K562 (cell line): ENCODE results near the gene LCN15. TPM values are rescaled to one million over a fixed set of nuclear protein-coding genes. Genes with fewer than 3 reads are reported as not detected.

Experiments used
- BRD4 ChIP-seq: fragments of 200-600 bp; sonication (generic); IDR thresholded peaks from 2 replicates; pipeline ENCODE4 v1.6.1; 2017; ENCODE audit warnings: inconsistent platforms
- CCAR2 ChIP-seq: fragments of 200-400 bp; formaldehyde crosslinking; IDR thresholded peaks from 2 replicates; pipeline ENCODE4 v1.6.1; 2017; ENCODE audit warnings: mild to moderate bottlenecking, low read depth, low read length
- CREB1 ChIP-seq, 2 experiments: sonication (generic) in 1 of 2; formaldehyde crosslinking in 1 of 2; IDR thresholded peaks; 2 replicates each; pipeline versions ENCODE4 v1.6.1 to v1.8.0; 2012 to 2022; ENCODE audit warnings: inconsistent platforms in 1 of 2, mild to moderate bottlenecking in 1 of 2, missing genetic modification reagents in 1 of 2, moderate library complexity in 1 of 2
- DIDO1 ChIP-seq: fragments of 450-650 bp; IDR thresholded peaks from 2 replicates; pipeline ENCODE4 v1.6.1; 2016; ENCODE audit warnings: low read depth, missing biosample characterization, missing genetic modification characterization
- HINFP ChIP-seq: fragments of 450-650 bp; conservative IDR thresholded peaks from 2 replicates; pipeline ENCODE4 v1.6.1; 2016; ENCODE audit warnings: missing genetic modification characterization, low read depth, mild to moderate bottlenecking, control low read depth, missing compliant biosample characterization
- HNRNPLL ChIP-seq: fragments of 200-400 bp; formaldehyde crosslinking; IDR thresholded peaks from 2 replicates; pipeline ENCODE4 v1.6.1; 2017; ENCODE audit warnings: low read length, low read depth, mild to moderate bottlenecking; ENCODE audit not compliant: poor library complexity, severe bottlenecking
- MEIS2 ChIP-seq: fragments of 450-650 bp; IDR thresholded peaks from 2 replicates; pipeline ENCODE4 v1.6.1; 2014; ENCODE audit warnings: mild to moderate bottlenecking; ENCODE audit not compliant: partially characterized antibody
- SMARCE1 ChIP-seq: fragments of 450-650 bp; IDR thresholded peaks from 2 replicates; pipeline ENCODE4 v1.7.1; 2016; ENCODE audit warnings: mild to moderate bottlenecking
- TEAD2 ChIP-seq: fragments of 450-650 bp; IDR thresholded peaks from 2 replicates; pipeline ENCODE4 v1.6.1; 2016; ENCODE audit warnings: missing genetic modification characterization, control low read depth, missing compliant biosample characterization
- ZNF282 ChIP-seq: sonication (generic); formaldehyde crosslinking; IDR thresholded peaks from 2 replicates; pipeline ENCODE4 v1.8.1; 2023; ENCODE audit warnings: missing genetic modification reagents
- ZNF41 ChIP-seq: fragments of 250-450 bp; sonication (Bioruptor Pico); conservative IDR thresholded peaks from 2 replicates; pipeline ENCODE4 v1.4.0; 2020; ENCODE audit warnings: mild to moderate bottlenecking
- ZNF589 ChIP-seq: fragments of 200-800 bp; sonication (Bioruptor generic); IDR thresholded peaks from 2 replicates; pipeline ENCODE4 v1.6.1; 2016; ENCODE audit warnings: low read depth, missing genetic modification characterization, missing compliant biosample characterization
- ZNF766 ChIP-seq: fragments of 200-800 bp; sonication (Bioruptor generic); conservative IDR thresholded peaks from 2 replicates; pipeline ENCODE4 v1.6.1; 2016; ENCODE audit warnings: missing genetic modification characterization, missing compliant biosample characterization
- ZNF780A ChIP-seq: fragments of 250-450 bp; sonication (Bioruptor Pico); IDR thresholded peaks from 2 replicates; pipeline ENCODE4 v1.5.0; 2021; ENCODE audit warnings: mild to moderate bottlenecking
- polyA plus RNA-seq, 8 experiments: library from polyadenylated mRNA; depleted of rRNA in 4 of 8; stranded (reverse) in 5 of 8; unstranded in 3 of 8; fragments of >200 nt; fragmentation: Nextera tagmentation in 2 of 8; fragmentation: Illumina TruSeq in 1 of 8; extraction: Ambion mirVana in 2 of 8; extraction: Trizol in 1 of 8; gene quantifications; 2 replicates each; pipeline versions ENCODE4 v1.2.1 to v1.2.3, GENCODE V29; 2011 to 2014; ENCODE audit warnings: inconsistent platforms in 1 of 8, missing spikeins in 1 of 8
- total RNA-seq, 7 experiments: library from RNA; depleted of rRNA in 6 of 7; stranded (reverse); fragments of >200 nt in 6 of 7; fragmentation: Illumina TruSeq in 2 of 7; extraction: Trizol in 2 of 7; gene quantifications; 2 replicates each; pipeline versions ENCODE4 v1.2.1 to v1.2.3, GENCODE V29; 2011 to 2021; ENCODE audit warnings: low replicate concordance in 1 of 7
- TF ChIP-seq, protein P1 (sequence below), 2 experiments: fragments of 450-650 bp in 1 of 2; sonication (generic) in 1 of 2; formaldehyde crosslinking in 1 of 2; IDR thresholded peaks in 1 of 2; conservative IDR thresholded peaks in 1 of 2; 2 replicates each; pipeline versions ENCODE4 v1.6.1 to v1.8.1; 2016 to 2023; ENCODE audit warnings: mild to moderate bottlenecking in 2 of 2, moderate library complexity in 2 of 2, inconsistent platforms in 1 of 2, missing genetic modification reagents in 1 of 2
- TF ChIP-seq, protein P2 (sequence below): fragments of 450-650 bp; formaldehyde crosslinking; IDR thresholded peaks from 2 replicates; pipeline ENCODE4 v1.4.0; 2020; ENCODE audit warnings: mild to moderate bottlenecking, moderate library complexity
- TF ChIP-seq, protein P3 (sequence below): fragments of 450-650 bp; IDR thresholded peaks from 2 replicates; pipeline ENCODE4 v1.6.1; 2016; ENCODE audit warnings: borderline replicate concordance
- TF ChIP-seq, protein P4 (sequence below): fragments of 450-650 bp; IDR thresholded peaks from 2 replicates; pipeline ENCODE4 v1.6.1; 2017; ENCODE audit warnings: antibody characterized with exemption

The LCN15 gene
- total and polyA plus RNA-seq, 9 of the 15 experiments (the other 6 are each of a cell fraction or from before 2014, with no cell fraction given): 0.66 TPM; not detected in 8

GRCh38 chr9:136790640-136791515 is 26.6 kb upstream of the LCN15 start, which contains the start of gene TMEM141 (continued):
- no peak for TF ChIP-seq ZNF589 (CRISPR knock-in tag)
- TF ChIP-seq TEAD2 (tag): no peak
- TF ChIP-seq CREB1 (IDR thresholded peaks at IDR 0.05): no peak
- peak; percentile 48; the same call in 1 of the 2 replicates for TF ChIP-seq CREB1 (CRISPR knock-in tag; IDR thresholded peaks at IDR 0.05)
- no peak for TF ChIP-seq ZNF282 (CRISPR knock-in tag)
- TF ChIP-seq, protein P1, sequence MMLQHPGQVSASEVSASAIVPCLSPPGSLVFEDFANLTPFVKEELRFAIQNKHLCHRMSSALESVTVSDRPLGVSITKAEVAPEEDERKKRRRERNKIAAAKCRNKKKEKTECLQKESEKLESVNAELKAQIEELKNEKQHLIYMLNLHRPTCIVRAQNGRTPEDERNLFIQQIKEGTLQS (IDR thresholded peaks at IDR 0.05): no peak
- TF ChIP-seq, protein P1 (CRISPR knock-in tag; conservative IDR thresholded peaks at IDR 0.05): no peak; the same call in 1 of the 2 replicates
- no peak for TF ChIP-seq DIDO1 (tag)
- TF ChIP-seq ZNF41 (CRISPR knock-in tag): no peak
- TF ChIP-seq BRD4: no peak
- TF ChIP-seq CCAR2: no peak
- TF ChIP-seq ZNF780A (CRISPR knock-in tag): no peak
- peak; percentile 96 for TF ChIP-seq MEIS2
- TF ChIP-seq, protein P2, sequence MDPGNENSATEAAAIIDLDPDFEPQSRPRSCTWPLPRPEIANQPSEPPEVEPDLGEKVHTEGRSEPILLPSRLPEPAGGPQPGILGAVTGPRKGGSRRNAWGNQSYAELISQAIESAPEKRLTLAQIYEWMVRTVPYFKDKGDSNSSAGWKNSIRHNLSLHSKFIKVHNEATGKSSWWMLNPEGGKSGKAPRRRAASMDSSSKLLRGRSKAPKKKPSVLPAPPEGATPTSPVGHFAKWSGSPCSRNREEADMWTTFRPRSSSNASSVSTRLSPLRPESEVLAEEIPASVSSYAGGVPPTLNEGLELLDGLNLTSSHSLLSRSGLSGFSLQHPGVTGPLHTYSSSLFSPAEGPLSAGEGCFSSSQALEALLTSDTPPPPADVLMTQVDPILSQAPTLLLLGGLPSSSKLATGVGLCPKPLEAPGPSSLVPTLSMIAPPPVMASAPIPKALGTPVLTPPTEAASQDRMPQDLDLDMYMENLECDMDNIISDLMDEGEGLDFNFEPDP (CRISPR knock-in tag): no peak
- TF ChIP-seq HNRNPLL: no peak
- TF ChIP-seq, protein P3, sequence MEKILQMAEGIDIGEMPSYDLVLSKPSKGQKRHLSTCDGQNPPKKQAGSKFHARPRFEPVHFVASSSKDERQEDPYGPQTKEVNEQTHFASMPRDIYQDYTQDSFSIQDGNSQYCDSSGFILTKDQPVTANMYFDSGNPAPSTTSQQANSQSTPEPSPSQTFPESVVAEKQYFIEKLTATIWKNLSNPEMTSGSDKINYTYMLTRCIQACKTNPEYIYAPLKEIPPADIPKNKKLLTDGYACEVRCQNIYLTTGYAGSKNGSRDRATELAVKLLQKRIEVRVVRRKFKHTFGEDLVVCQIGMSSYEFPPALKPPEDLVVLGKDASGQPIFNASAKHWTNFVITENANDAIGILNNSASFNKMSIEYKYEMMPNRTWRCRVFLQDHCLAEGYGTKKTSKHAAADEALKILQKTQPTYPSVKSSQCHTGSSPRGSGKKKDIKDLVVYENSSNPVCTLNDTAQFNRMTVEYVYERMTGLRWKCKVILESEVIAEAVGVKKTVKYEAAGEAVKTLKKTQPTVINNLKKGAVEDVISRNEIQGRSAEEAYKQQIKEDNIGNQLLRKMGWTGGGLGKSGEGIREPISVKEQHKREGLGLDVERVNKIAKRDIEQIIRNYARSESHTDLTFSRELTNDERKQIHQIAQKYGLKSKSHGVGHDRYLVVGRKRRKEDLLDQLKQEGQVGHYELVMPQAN: no peak
- TF ChIP-seq ZNF766 (CRISPR knock-in tag): no peak
- TF ChIP-seq SMARCE1: no peak
- TF ChIP-seq, protein P4, sequence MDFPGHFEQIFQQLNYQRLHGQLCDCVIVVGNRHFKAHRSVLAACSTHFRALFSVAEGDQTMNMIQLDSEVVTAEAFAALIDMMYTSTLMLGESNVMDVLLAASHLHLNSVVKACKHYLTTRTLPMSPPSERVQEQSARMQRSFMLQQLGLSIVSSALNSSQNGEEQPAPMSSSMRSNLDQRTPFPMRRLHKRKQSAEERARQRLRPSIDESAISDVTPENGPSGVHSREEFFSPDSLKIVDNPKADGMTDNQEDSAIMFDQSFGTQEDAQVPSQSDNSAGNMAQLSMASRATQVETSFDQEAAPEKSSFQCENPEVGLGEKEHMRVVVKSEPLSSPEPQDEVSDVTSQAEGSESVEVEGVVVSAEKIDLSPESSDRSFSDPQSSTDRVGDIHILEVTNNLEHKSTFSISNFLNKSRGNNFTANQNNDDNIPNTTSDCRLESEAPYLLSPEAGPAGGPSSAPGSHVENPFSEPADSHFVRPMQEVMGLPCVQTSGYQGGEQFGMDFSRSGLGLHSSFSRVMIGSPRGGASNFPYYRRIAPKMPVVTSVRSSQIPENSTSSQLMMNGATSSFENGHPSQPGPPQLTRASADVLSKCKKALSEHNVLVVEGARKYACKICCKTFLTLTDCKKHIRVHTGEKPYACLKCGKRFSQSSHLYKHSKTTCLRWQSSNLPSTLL: no peak
- TF ChIP-seq HINFP: no peak
